Stimulated activated CD8-positive, alpha-beta memory T cell treated with anti-CD3 and anti-CD28 coated beads, Interleukin-4, amount 100 ng/mL, for 4 hours (primary cell): ENCODE data around the gene L3MBTL4.
"Not testable (repeated sequence)": the region's sequence is repeated elsewhere in the genome, so short reads cannot be mapped to it uniquely, and the experiment has no call there.

Source experiments
- DNase-seq, 2 donors: peaks; one replicate each; pipeline ENCODE4 v3.0.0-alpha.2; 2020; ENCODE audit warnings: low read depth in 2 of 2, low spot score in 1 of 2

The L3MBTL4 gene

DNA sequence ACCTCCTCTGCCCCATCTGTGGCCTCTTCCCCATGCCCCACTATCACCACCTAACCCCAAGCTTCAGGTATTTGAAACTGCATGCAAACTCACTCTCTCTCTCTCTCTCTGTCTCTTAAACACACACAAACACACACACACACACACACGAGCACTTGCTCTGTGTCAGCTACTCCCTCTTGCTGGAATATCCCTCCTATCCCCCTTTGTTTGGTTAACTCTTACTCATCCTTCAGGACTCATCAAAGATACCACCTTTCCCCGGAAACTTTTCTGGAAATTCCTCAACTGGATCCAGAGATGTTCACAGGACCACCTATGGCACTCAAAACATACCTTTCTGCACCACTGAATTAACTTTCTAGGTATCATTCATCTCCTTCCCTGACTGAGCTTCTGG lies 296.6 kb downstream of the L3MBTL4 start:
- no peak for DNase-seq

DNA sequence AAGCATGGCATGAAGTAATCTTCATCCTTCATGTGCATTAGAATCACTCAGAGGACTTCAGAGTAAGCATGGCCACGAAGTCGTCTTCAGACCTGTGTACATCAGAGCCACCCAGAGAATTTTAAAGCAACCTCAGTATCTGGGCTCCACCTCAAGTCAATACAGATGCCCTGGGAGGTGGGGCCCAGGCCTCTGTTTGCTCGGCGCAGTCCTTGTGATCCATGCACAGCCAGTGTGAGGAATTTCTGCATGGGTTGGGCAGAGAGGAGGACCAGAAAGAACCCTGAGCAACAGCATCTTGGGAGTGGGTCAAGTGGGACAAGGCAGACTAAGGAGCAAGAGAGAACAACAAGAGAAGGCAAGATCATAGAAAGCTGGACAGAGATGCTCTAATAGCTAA lies 299.0 kb downstream of the L3MBTL4 start:
- no peak for DNase-seq

DNA sequence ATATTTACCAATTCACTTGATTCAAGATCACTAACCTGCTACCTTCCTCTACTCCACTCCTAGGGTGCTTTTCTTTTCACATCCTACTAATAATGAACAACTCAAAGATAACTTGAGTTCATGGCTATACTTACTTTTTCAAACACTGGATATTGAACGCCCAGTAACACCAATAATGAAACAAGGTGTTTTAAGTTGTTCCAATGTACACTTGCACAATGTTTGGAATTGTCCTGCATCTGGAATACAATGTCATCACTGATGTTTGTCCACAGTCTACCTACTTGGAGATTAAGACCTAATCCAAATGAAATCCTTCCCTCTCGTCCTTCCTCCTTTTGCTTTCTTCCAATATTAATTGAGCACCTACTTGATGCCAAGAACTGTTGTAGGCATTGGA lies 301.1 kb downstream of the L3MBTL4 start:
- no peak for DNase-seq

DNA sequence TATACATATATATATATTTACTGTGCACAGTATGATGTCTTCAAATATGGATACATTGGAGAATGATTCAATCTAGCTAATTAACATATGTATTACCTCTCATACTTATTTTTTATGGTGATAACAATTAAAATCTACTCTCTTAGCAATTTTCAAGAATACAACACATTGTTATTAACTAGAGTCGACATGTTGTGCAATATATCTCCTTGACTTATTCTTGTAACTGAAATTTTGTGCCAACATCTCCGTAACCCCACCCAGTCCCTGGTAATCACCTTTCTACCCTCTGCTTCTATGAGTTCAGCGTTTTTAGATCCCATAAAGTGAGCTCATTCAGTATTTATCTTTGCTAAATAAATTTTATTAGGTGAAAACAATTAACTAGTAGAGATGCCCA lies 303.0 kb downstream of the L3MBTL4 start:
- DNase-seq, result no peak

DNA sequence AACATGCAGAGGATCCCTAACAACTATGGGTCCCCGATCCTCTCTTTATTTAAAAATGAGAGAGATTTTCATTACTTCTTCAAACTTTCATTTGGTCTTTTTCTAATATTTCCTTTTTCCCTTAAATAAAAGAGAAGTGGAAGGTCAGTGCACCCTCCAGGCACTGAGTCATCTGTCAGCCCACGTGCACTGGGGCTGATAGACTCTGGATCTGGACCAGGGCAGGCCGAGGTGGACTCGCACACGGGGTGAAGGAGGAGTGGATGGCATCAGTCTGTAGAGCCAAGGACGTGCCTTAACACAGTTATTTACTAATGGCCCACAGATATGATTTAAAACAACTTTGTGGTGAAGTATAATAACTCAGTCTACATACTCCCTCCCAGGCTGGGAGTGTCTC lies 305.0 kb downstream of the L3MBTL4 start:
- no peak for DNase-seq

DNA sequence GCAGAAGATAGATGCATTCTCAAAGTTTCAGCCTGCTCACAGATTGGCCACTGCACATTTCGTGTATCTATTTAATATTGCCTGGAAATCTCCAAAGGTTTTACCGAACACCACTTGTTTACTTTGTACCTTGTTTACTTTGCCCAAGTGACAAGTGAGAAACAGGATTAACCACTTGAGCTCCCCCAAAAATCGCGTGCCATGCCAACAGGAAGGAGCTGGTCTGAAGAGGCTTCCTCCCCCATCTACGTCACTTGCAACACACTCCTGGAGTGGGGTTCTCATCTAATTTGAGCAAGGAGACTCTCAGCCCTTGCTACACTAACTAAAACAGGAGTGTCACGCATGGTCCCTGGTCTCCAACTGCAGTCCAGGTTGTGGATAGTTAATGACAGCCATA lies 306.9 kb downstream of the L3MBTL4 start:
- no peak for DNase-seq

DNA sequence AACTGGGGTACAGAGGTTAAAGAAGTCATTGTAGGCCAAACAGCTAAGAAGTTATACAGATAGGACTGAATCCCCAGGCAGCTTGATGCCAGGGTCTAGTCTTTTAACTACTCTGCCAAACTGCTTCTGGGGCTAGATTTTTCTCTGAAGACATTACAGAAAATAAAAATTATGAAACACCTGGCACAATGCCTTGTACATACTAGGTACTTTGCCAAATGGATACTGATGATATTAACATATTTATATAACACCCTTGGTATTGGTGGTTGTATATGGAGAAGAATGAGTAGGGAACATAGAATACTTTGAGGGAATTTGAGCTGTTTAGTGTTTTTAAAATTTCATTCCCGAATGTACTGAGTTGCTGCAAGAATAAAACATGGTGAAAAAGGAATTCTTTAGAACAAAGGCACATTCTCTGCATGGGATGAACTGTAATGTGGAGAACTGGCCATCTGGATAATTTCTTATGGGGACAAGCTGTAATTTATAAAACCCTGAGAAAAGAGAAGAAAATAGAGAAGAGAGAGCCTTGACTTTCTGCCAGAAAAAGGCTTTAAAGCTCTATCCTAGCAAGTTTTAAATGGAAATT lies 308.5 kb downstream of the L3MBTL4 start:
- no peak for DNase-seq

DNA sequence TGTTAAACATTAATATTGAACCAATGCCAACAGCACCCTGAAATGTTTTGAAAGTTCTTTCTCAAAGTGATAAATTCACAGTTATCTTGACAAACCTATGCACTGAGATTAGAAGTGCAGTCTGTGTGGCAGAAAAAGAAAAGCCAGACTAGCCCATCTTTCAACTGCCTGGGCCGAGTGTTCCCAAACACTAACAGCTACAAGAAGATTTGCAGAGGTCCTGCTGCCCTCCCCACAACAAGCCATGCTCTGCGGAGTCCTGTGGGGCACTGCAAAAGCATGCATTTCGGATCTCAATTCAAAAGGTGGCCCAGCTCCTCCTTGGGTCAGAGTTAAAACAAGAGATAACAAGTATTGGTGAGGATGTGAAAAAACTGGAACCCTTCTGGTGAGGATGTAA lies 311.0 kb downstream of the L3MBTL4 start:
- DNase-seq, result no peak

DNA sequence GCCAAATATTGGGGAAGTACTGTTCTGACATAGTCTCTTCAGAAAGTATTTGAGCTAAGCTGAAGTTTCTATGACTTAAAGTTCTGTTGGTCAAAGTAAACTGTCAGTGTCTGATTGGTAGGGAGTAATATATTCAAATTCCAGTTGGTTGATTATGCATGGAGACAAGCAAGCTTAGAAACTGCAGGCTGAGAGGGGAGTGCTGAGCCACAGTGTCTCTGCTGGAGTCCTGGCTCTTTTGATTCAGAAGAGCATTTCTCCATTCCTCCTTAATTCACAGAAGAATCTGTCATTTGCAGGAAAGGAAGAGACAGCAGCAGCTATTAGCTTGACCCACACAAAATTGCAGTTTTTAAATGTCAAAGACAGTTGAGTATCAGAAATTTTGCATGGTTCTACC lies 318.0 kb downstream of the L3MBTL4 start:
- DNase-seq, result no peak

DNA sequence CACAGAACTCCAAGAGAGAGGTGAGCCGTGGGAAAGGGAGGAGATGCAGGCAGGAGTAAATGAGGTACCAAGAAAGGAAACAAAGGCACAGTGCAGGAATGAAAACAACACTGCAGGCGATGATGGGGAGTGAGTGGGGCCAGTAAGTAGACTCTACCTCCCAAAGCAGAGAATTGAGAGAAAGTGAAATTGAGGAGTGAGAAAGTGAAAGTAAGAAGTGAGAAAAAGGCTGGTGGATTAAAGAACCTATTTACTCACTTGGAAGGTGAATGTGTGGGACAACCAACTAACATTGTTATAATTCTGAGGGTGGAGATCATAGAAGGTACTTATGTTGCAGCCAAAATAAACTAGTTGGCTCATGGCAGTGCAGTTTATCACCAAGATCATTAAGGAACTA lies 326.3 kb downstream of the L3MBTL4 start:
- no peak for DNase-seq

DNA sequence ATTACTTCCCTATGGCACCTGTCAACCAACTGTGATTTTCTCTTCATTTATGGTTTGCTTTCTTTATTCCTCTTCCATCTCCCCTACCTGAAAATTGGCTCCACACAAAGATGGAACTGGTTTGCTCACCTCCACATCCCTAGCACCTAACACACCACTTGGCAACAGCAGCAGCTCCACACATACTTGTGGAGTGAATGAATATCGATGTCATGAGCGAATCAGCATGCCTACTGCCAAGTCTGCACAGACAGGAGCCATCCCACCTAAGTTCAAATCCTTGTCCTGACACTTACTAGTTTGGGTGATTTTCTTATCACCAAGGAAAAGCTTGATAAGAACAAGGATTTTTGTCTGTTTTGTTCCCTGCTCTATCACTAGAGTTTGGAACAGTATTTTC lies 328.0 kb downstream of the L3MBTL4 start:
- no peak for DNase-seq

DNA sequence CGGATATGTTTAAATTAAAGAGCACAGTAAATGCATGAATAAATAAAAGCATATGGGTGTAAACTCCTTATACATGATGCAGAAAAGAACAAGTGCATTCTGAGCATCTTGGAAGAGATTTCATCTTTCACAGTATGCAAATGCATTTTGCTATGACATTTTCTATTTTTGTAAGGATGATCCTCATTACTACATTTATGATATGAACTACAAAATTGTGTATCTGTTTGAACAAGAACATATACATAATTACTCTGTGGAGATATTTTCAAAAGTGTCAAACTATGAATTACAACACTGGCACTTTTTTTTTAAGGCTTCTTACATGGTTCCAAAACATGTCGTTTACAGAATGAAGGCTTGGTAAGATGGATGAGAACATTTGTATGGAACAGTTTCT lies 335.3 kb downstream of the L3MBTL4 start:
- DNase-seq, result no peak

DNA sequence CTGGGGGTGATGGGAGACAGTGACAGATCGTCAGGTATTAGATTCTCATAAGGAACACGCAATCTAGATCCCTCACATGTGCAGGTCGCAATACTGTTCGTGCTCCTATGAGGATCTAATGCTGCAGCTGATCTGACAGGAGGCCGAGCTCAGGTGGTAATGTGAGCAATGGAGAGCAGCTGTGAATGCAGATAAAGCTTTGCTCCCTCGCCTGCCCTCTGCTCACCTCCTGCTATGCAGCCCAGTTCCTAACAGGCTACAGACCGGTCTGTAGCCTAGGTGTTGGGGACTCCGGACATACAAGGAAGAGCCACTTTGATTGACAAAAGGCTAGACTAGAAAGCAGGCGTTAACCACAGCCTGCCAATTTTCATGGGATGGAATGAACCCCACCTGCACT lies 335.8 kb downstream of the L3MBTL4 start:
- DNase-seq, result no peak

DNA sequence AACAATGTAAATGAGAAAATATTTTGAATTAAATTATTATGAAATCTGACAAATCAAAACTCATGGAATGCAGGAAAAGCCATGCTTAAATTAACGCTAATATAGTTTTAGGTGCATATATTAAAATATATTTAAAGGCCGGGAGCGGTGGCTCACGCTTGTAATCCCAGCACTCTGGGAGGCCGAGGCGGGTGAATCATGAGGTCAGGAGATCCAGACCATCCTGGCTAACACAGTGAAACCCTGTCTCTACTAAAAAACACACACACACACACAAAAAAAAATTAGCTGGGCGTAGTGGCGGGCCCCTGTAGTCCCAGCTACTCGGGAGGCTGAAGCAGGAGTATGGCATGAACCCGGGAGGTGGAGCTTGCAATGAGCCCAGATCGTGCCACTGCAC lies 342.3 kb downstream of the L3MBTL4 start:
- not testable (repeated sequence) for DNase-seq

DNA sequence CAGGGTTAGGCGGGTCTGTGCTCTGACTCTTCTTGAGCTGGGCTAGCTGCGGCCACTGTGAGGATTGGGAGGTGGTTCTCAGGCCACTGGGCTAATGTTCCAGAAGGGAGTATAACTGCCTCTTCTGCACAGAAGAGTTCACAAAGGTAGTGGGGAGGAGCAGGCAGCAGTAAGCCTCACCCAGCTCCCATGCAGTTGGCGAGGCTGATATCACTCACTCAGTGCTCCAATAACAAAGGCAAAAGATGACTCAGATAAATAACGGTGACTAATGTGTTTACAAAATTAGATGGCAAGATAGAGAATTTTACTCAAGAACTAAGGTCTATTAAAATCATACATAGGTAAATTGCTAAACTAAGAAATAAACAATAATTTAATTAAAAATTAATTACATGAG lies 345.2 kb downstream of the L3MBTL4 start:
- no peak for DNase-seq

DNA sequence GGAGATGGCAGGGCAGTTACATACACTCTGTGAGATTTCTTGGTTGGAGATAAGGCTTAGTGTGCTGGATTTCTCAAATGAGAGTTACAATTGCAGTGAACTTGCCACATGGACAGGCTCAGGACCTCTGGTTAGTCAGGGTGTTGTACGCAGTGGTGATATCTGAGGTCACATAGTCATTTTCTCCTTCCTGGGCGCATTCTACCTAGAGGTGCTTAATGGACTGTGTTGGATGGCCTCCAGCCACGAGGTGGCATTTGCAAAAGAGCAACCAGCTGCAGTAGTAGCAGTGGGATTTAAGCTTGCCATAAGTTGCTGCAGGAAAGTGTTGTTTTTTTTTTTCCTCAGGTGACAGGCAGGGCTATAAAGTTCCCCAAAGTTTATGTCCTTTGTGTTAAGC lies 345.6 kb downstream of the L3MBTL4 start:
- DNase-seq, result no peak

DNA sequence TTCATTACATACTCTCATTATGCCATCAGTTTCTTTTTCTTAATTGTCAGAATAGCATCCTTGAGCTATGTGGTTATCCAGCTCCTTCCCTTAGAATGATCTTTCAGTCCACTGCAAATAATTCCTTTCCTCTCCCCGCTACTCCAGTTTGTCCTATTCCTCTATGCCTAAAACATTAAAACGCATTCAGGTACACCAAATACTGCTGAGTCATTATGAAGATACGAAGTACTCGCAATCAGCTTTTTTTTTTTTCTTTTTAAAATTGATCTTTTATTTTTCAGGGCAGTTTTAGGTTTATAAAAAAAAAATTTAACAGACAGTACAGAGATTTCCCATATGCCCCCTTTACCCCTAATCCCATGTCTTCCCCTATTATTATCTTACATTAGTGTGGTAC lies 354.6 kb downstream of the L3MBTL4 start:
- no peak for DNase-seq

DNA sequence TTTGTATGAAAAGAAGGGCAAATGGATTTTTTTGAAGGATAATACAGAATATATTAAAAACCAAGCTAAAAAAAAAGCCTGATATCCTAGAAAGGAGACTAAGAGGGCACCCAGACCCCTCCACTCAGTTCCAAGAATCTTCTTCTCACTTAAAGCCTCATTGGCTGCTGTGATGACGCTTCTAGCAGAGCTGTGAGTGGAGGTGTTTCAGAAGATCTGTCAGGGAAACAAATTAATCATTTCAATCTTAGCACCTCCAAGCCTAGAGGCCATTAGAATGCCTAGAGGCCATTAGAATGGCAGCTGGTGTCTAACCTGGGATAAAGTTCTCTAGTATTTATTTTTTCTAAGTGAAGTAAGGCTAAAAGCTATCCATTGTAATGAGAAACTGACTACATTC lies 355.2 kb downstream of the L3MBTL4 start:
- DNase-seq, result no peak

DNA sequence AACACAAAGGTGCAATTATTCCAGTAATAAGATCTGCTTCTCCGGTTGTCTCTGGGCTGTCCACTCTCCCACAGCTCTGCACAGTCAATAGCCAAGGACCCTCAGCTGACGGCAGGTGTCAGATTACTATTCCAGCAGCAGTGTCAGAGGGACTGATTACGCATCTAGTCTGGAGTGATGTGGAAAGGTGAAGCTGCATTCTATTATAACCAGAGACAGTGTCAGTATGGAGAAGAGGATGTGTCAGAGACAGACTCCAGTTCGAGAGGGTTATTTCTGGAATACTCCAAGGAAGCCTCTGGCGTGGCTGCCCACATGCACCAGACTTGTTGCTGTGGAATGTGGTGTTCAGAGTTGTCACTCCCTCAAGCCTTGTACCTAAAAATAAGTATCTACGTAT lies 355.8 kb downstream of the L3MBTL4 start:
- DNase-seq, result no peak

DNA sequence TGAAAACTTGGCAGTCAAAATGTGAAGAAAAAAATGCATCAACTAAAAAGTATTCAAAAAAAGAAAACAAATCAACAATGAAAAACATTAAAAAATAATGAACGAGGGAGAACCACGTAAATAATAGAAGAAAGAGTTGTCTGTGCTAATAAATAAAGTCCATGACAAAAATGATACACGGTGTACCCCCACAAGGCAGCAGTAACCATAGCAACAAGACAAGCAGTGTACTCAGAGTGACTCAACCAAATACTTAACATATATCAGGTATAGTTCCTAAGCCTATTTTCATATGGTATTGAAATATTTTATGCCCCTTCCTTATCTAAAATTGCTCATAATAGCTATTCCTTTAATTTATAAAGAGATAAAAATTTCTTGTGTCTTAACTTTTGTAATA lies 357.1 kb downstream of the L3MBTL4 start:
- DNase-seq, result no peak

DNA sequence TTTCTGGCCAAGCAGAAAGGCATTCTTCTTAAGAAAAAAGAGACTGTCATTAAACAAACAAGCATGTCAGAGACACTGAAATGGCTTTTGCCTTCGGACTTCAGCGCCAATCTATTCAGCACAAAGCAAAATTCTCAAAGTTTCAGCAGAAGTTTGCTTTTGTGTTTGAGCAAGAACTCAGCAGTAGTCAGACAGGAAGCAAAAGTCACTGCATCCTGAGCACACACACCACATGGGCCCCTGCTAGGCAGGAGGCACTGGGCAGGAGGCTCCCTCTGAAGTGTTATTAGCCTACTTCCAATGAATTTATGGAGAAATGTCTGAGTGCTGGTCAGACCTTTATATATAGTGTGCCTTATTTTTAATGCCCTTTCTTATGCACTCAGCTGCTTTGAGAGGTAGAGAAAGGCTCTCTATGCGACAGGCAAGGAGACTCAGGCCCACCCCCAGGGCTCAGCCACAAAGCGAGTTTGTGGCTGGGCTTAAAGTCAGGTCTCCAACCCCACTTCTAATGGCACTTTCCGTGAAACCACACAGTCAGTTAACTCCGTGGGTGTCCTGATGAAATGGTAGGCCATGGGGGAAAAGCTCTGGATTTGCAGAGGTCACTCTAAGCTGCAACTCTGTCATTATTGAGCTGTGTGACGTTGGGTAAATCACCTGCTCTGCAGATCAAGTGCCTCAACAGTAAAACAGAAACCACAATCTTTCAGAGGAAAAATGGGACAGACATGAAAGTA lies 358.4 kb downstream of the L3MBTL4 start:
- no peak for DNase-seq

DNA sequence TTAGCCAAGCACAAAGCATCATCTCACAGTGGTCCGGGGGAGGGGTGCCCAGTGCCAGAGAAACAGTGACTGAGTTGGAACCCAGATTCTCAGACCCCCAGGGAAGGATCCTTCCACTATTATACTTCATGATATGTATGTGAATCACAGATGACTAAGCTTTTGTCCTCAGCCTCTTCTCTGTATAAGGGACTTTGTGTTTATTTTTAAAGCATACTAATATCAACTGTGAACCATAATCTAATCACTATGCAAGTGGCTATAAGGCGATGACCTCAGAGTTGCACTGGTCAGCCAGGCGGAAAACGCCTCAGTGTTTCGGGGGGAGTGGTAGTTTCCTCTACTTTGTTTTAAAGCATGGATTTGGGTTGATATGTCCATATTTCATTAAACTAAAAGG lies 359.0 kb downstream of the L3MBTL4 start:
- DNase-seq, result no peak

DNA sequence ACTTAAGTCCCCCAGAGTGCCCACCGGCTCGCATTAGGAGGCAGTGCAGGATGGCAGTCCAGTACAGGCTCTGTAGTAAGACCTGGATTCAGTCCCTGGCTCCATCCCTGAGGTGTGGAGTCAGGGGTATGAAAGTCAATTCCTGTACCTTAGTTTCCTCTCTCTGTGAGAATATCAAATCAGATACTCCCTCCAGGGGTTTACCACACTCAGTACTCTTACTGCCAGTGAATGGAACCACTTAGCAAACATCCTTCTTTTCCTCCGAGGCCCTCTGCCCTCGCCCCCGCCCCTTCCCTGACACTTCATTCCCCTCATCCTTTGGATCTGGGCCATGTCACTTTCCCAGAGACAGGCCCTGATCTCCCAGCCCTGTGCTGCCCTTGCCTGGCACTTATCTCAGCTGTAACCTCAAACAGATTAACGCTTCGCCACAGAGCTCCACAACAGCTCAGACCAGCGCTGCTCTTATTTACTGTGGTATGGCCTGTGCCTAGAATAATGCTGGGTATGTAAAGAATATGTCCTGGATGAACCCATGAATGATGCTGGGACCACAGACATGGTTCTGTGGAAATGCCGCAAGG lies 360.4 kb downstream of the L3MBTL4 start:
- DNase-seq, result no peak
